GM12892 (cell line): ENCODE data around the gene ATP8A2.

Experiments used
- POLR2A ChIP-seq: IDR thresholded peaks from 2 replicates; pipeline ENCODE4 v1.6.1; 2011; ENCODE audit warnings: low read depth, low read length, control low read depth
- POLR2AphosphoS5 ChIP-seq: IDR thresholded peaks from 2 replicates; pipeline ENCODE4 v1.6.1; 2011; ENCODE audit warnings: low read depth, low read length, control low read depth
- TAF1 ChIP-seq: IDR thresholded peaks from 2 replicates; pipeline ENCODE4 v1.6.1; 2011; ENCODE audit warnings: low read depth, mild to moderate bottlenecking, control low read depth, low read length, borderline replicate concordance

- TF ChIP-seq POLR2A (no peak), POLR2AphosphoS5 (no peak), TAF1 (no peak)
Observed at GRCh38 chr13:25768838-25769237, 397.1 kb downstream of the ATP8A2 start.
